NCI-H146 treated with DMSO at 0.1 percent for 48 hours (cell line): ENCODE measurements around the gene NCAN.
A peak's percentile ranks its signal among the peaks of the same experiment; 100 is the strongest.
"Not testable (repeated sequence)": the region's sequence is repeated elsewhere in the genome, so short reads cannot be mapped to it uniquely, and the experiment has no call there.

ENCODE experiments used
- DNase-seq: peaks from one replicate; lab custom pipeline; 2025; ENCODE audit not compliant: unreplicated experiment; lab: John Stamatoyannopoulos, UW

The NCAN gene

GRCh38 chr19:19223636-19224035 lies 11.9 kb downstream of the NCAN start:
- no peak for DNase-seq

- DNase-seq: no peak
Observed at GRCh38 chr19:19224150-19224851, 12.5 kb downstream of the NCAN start.

- DNase-seq: peak; percentile 72
Observed at GRCh38 chr19:19224852-19225494, 13.2 kb downstream of the NCAN start.

GRCh38 chr19:19226204-19226603 lies 14.4 kb downstream of the NCAN start:
- no peak for DNase-seq

- no peak for DNase-seq
Observed at GRCh38 chr19:19226663-19227062, 14.9 kb downstream of the NCAN start.

GRCh38 chr19:19227217-19227616 lies 15.5 kb downstream of the NCAN start:
- DNase-seq: no peak

GRCh38 chr19:19229701-19230100 lies 17.9 kb downstream of the NCAN start:
- no peak for DNase-seq

GRCh38 chr19:19230999-19231398 lies 19.2 kb downstream of the NCAN start:
- no peak for DNase-seq

- no peak for DNase-seq
Observed at GRCh38 chr19:19232261-19232721, 20.5 kb downstream of the NCAN start.

- DNase-seq: no peak
Observed at GRCh38 chr19:19234220-19234816, 22.6 kb downstream of the NCAN start.

- no peak for DNase-seq
Observed at GRCh38 chr19:19236173-19236572, 24.4 kb downstream of the NCAN start.

GRCh38 chr19:19238126-19238894 lies 26.6 kb downstream of the NCAN start:
- DNase-seq: no peak

GRCh38 chr19:19239675-19240074 lies 27.9 kb downstream of the NCAN start:
- DNase-seq: no peak

GRCh38 chr19:19240476-19240875 lies 28.7 kb downstream of the NCAN start:
- DNase-seq: no peak

GRCh38 chr19:19250196-19250801 lies 38.5 kb downstream of the NCAN start:
- DNase-seq: no peak

GRCh38 chr19:19253409-19253808 lies 41.7 kb downstream of the NCAN start:
- DNase-seq: not testable (repeated sequence)

- peak; percentile 15 for DNase-seq
Observed at GRCh38 chr19:19256072-19256969, 44.6 kb downstream of the NCAN start.

GRCh38 chr19:19257137-19257536 lies 45.4 kb downstream of the NCAN start:
- no peak for DNase-seq

GRCh38 chr19:19257836-19258588 lies 46.3 kb downstream of the NCAN start:
- DNase-seq: no peak
